CD4-positive, alpha-beta T cell (primary cell): Measurements from ENCODE around the gene RNF213. TPM values are rescaled to one million over a fixed set of nuclear protein-coding genes. Genes with fewer than 3 reads are reported as not detected.

Experiments
- ATAC-seq: fragments of 200-7000 bp; cut with Tn5 transposase; one replicate; pipeline ENCODE4 v1.10.0; 2022; ENCODE audit warnings: mild to moderate bottlenecking; ENCODE audit not compliant: poor library complexity
- CTCF ChIA-PET: fragments of 350-600 bp; sonication (Branson Sonifier 250); formaldehyde crosslinking; loops from one replicate; lab custom pipeline; 2021; ENCODE audit warnings: antibody characterized with exemption, inconsistent platforms; lab: Charles Lee
- POLR2A ChIA-PET: fragments of 350-600 bp; sonication (Branson Sonifier 250); formaldehyde crosslinking; loops from one replicate; lab custom pipeline; 2021; ENCODE audit warnings: antibody characterized with exemption, inconsistent platforms; lab: Charles Lee
- DNase-seq, 14 experiments: peaks; one replicate each; pipeline ENCODE4 v3.0.0-alpha.2; 2013 to 2020; ENCODE audit warnings: mixed read lengths in 2 of 14
- H3K27ac ChIP-seq, 2 donors: one replicate each; pipeline versions ENCODE4 v1.5.1 to v1.7.0; 2013; ENCODE audit warnings: low read length in 2 of 2, low read depth in 1 of 2, mild to moderate bottlenecking in 1 of 2
- H3K27me3 ChIP-seq, 2 experiments: 1 replicate in 1 of 2; 2 replicates in 1 of 2; pipeline versions ENCODE4 v1.6.1 to v1.7.0; 2013; ENCODE audit warnings: low read length in 2 of 2, control low read depth in 1 of 2, mild to moderate bottlenecking in 1 of 2, moderate library complexity in 1 of 2; ENCODE audit not compliant: insufficient read depth in 2 of 2, control insufficient read depth in 1 of 2
- H3K36me3 ChIP-seq: one replicate; pipeline ENCODE4 v1.6.1; 2013; ENCODE audit warnings: low read length, control low read depth; ENCODE audit not compliant: insufficient read depth
- H3K4me1 ChIP-seq: one replicate; pipeline ENCODE4 v1.6.1; 2013; ENCODE audit warnings: low read length, control low read depth; ENCODE audit not compliant: insufficient read depth
- H3K4me3 ChIP-seq: one replicate; pipeline ENCODE4 v1.5.1; 2013; ENCODE audit warnings: mild to moderate bottlenecking, low read length, moderate library complexity
- H3K9me3 ChIP-seq, 2 experiments: 1 replicate in 1 of 2; 2 replicates in 1 of 2; pipeline versions ENCODE4 v1.6.1 to v1.7.0; 2013; ENCODE audit warnings: low read length in 2 of 2, mild to moderate bottlenecking in 2 of 2, control low read depth in 1 of 2, moderate library complexity in 1 of 2; ENCODE audit not compliant: control insufficient read depth in 1 of 2, insufficient read depth in 1 of 2
- H3K27ac Mint-ChIP-seq: one replicate; pipeline ENCODE4 v1.8.0; 2020; ENCODE audit warnings: mixed read lengths
- H3K27me3 Mint-ChIP-seq: one replicate; pipeline ENCODE4 v1.8.0; 2021; ENCODE audit warnings: mixed read lengths
- H3K36me3 Mint-ChIP-seq: one replicate; pipeline ENCODE4 v1.8.0; 2021; ENCODE audit warnings: low read depth, mixed read lengths
- H3K4me1 Mint-ChIP-seq: one replicate; pipeline ENCODE4 v1.8.0; 2021; ENCODE audit warnings: low read depth, mixed read lengths
- H3K4me3 Mint-ChIP-seq: one replicate; pipeline ENCODE4 v1.8.0; 2020; ENCODE audit warnings: mild to moderate bottlenecking, mixed read lengths
- H3K9me3 Mint-ChIP-seq: one replicate; pipeline ENCODE4 v1.8.0; 2020; ENCODE audit warnings: mixed read lengths
- CTCF ChIP-seq: fragments of 200-600 bp; IDR thresholded peaks from one replicate; pipeline ENCODE4 v1.8.0; 2022; ENCODE audit warnings: antibody characterized with exemption, mild to moderate bottlenecking
- intact Hi-C, 2 experiments: fragments of 100-400 bp; cut with DNase I in 1 of 2; cut with micrococcal nuclease in 1 of 2; formaldehyde crosslinking; loops; one replicate each; pipeline versions ENCODE4 v1.15.1 to v1.9.0; 2023 to 2025; cut with DNase I, micrococcal nuclease
- total RNA-seq, 174 experiments: library from RNA in 2 of 174; stranded (reverse) in 2 of 174; gene quantifications; one replicate each; pipeline ENCODE4 v1.2.3 and lab custom pipeline; 2021 to 2026

The RNF213 gene
- total RNA-seq, 2 experiments from 2014 or later, result 290 to 312 TPM

GRCh38 chr17:80437532-80437931 is 176.9 kb downstream of the RNF213 start:
- H3K9me3 ChIP-seq, result peaks cover 0 to 11% of the 10 kb centered on the region in 2 experiments
- H3K27me3 ChIP-seq, result peaks cover 4 to 5% of the 10 kb centered on the region in 2 experiments
- no peak for DNase-seq
- H3K4me1 Mint-ChIP-seq, result no peaks in the 10 kb centered on the region
- no peaks in the 10 kb centered on the region for H3K9me3 Mint-ChIP-seq
- H3K36me3 ChIP-seq, result no peaks in the 10 kb centered on the region
- H3K4me1 ChIP-seq, result no peaks in the 10 kb centered on the region
- POLR2A ChIA-PET, result no interaction called here
- H3K27ac ChIP-seq, result no peak overlapping the region
- no peak for ATAC-seq
- CTCF ChIA-PET, result interaction anchor here (1.5 kb wide), 1 partner anchor 10 kb away, joined by 4 read pairs; no protein-coding TSS in a partner anchor
- no peak for TF ChIP-seq CTCF
- H3K27me3 Mint-ChIP-seq, result peaks cover 2% of the 10 kb centered on the region
- no peak overlapping the region for H3K4me3 Mint-ChIP-seq
- intact Hi-C loops, result no loop called here
- no peaks in the 10 kb centered on the region for H3K36me3 Mint-ChIP-seq
- H3K27ac Mint-ChIP-seq, result no peak overlapping the region
- no peak overlapping the region for H3K4me3 ChIP-seq

- no peak overlapping the region for H3K4me3 Mint-ChIP-seq
- no peak overlapping the region for H3K27ac ChIP-seq
- H3K4me1 ChIP-seq, result no peaks in the 10 kb centered on the region
- H3K9me3 Mint-ChIP-seq, result no peaks in the 10 kb centered on the region
- peaks cover 4 to 5% of the 10 kb centered on the region in 2 experiments for H3K27me3 ChIP-seq
- peaks cover 0 to 11% of the 10 kb centered on the region in 2 experiments for H3K9me3 ChIP-seq
- no peaks in the 10 kb centered on the region for H3K36me3 Mint-ChIP-seq
- H3K27me3 Mint-ChIP-seq, result peaks cover 5% of the 10 kb centered on the region
- TF ChIP-seq CTCF, result no peak
- H3K4me1 Mint-ChIP-seq, result no peaks in the 10 kb centered on the region
- H3K27ac Mint-ChIP-seq, result no peak overlapping the region
- POLR2A ChIA-PET, result no interaction called here
- intact Hi-C loops, result no loop called here
- CTCF ChIA-PET, result no interaction called here
- ATAC-seq, result no peak
- DNase-seq, result no peak
- no peaks in the 10 kb centered on the region for H3K36me3 ChIP-seq
- H3K4me3 ChIP-seq, result no peak overlapping the region
These were observed 178.2 kb downstream of the RNF213 start for GRCh38 chr17:80438806-80439205.

- Histone ChIP-seq H3K4me1 (no peaks in the 10 kb centered on the region), H3K27me3 (peaks cover 4 to 7% of the 10 kb centered on the region in 2 experiments), H3K27ac (no peak overlapping the region), H3K4me3 (no peak overlapping the region), H3K9me3 (peaks cover 0 to 14% of the 10 kb centered on the region in 2 experiments), H3K36me3 (no peaks in the 10 kb centered on the region)
- Mint-ChIP-seq H3K4me1 (no peaks in the 10 kb centered on the region), H3K27ac (no peak overlapping the region), H3K27me3 (peaks cover 5% of the 10 kb centered on the region), H3K4me3 (no peak overlapping the region), H3K9me3 (no peaks in the 10 kb centered on the region), H3K36me3 (no peaks in the 10 kb centered on the region)
- ATAC-seq (no peak), DNase-seq (no peak)
- intact Hi-C loops, result no loop called here
- TF ChIP-seq CTCF, result no peak
- ChIA-PET CTCF (no interaction called here), POLR2A (no interaction called here)
These were observed 178.8 kb downstream of the RNF213 start for GRCh38 chr17:80439499-80439898.
